Measurements from ENCODE around the gene NIPAL1. TPM values are rescaled to one million over a fixed set of nuclear protein-coding genes. Genes with fewer than 3 reads are reported as not detected.
A peak's percentile ranks its signal among the peaks of the same experiment; 100 is the strongest.

NIPAL1 gene
- total and polyA plus RNA-seq, 4 donors: 0.53 to 4.9 (median 1.4) TPM

- Histone ChIP-seq H3K27me3 (ENCODE audit: control insufficient read depth in 3 of 3, insufficient read depth in 3 of 3, low read length in 2 of 3) (peaks cover 0 to 3% (median 0%) of the 10 kb centered on the region in 3 donors), H3K36me3 (ENCODE audit: control insufficient read depth in 4 of 4, insufficient read depth in 4 of 4, low read length in 4 of 4) (no peaks in the 10 kb centered on the region), H3K4me3 (no peak overlapping the region), H3K9ac (ENCODE audit: insufficient read depth in 1 of 2, low read length in 2 of 2) (no peak overlapping the region), H3K27ac (ENCODE audit: low read depth in 1 of 2, low read length in 1 of 2) (no peak overlapping the region), H3K4me1 (ENCODE audit: control insufficient read depth in 5 of 5, insufficient read depth in 5 of 5, low read length in 5 of 5) (peaks cover 0 to 9% (median 0%) of the 10 kb centered on the region in 5 donors), H3K9me3 (ENCODE audit: control insufficient read depth in 4 of 4, insufficient read depth in 3 of 4, low read length in 3 of 4) (no peaks in the 10 kb centered on the region)
- DNase-seq: peak in 1 of 3 donors; percentile 52
- no peak for ATAC-seq (ENCODE audit: insufficient read depth, low FRiP score)
- TF ChIP-seq CTCF (IDR thresholded peaks at IDR 0.05; ENCODE audit: control extremely low read depth, extremely low read depth): no peak
Observed at GRCh38 chr4:48039561-48039960, 23.0 kb downstream of the NIPAL1 start.

GRCh38 chr4:48041535-48042137, 25.1 kb downstream of the NIPAL1 start:
- Histone ChIP-seq H3K4me1 (ENCODE audit: control insufficient read depth in 5 of 5, insufficient read depth in 5 of 5, low read length in 5 of 5) (peaks cover 0 to 9% (median 0%) of the 10 kb centered on the region in 5 donors), H3K36me3 (ENCODE audit: control insufficient read depth in 4 of 4, insufficient read depth in 4 of 4, low read length in 4 of 4) (no peaks in the 10 kb centered on the region), H3K9me3 (ENCODE audit: control insufficient read depth in 4 of 4, insufficient read depth in 3 of 4, low read length in 3 of 4) (no peaks in the 10 kb centered on the region), H3K9ac (ENCODE audit: insufficient read depth in 1 of 2, low read length in 2 of 2) (no peak overlapping the region), H3K27ac (ENCODE audit: low read depth in 1 of 2, low read length in 1 of 2) (no peak overlapping the region), H3K27me3 (ENCODE audit: control insufficient read depth in 3 of 3, insufficient read depth in 3 of 3, low read length in 2 of 3) (peaks cover 0 to 3% (median 0%) of the 10 kb centered on the region in 3 donors), H3K4me3 (no peak overlapping the region)
- no peak for TF ChIP-seq CTCF (IDR thresholded peaks at IDR 0.05; ENCODE audit: control extremely low read depth, extremely low read depth)
- DNase-seq (no peak), ATAC-seq (ENCODE audit: insufficient read depth, low FRiP score) (no peak)
- 76 to 77% methylated on average over 4 of the region's 4 CpGs for WGBS, 2 donors

GRCh38 chr4:48042979-48043461, 26.4 kb downstream of the NIPAL1 start:
- no peak overlapping the region for H3K9ac ChIP-seq (ENCODE audit: insufficient read depth in 1 of 2, low read length in 2 of 2)
- H3K4me1 ChIP-seq (ENCODE audit: control insufficient read depth in 5 of 5, insufficient read depth in 5 of 5, low read length in 5 of 5): peaks cover 0 to 9% (median 0%) of the 10 kb centered on the region in 5 donors
- no peak overlapping the region for H3K4me3 ChIP-seq
- 52 to 57% methylated on average over 3 of the region's 3 CpGs for WGBS, 2 donors
- TF ChIP-seq CTCF (IDR thresholded peaks at IDR 0.05; ENCODE audit: control extremely low read depth, extremely low read depth): no peak
- H3K27me3 ChIP-seq (ENCODE audit: control insufficient read depth in 3 of 3, insufficient read depth in 3 of 3, low read length in 2 of 3): peaks cover 0 to 3% (median 0%) of the 10 kb centered on the region in 3 donors
- DNase-seq: peak in 1 of 3 donors; percentile 13
- H3K9me3 ChIP-seq (ENCODE audit: control insufficient read depth in 4 of 4, insufficient read depth in 3 of 4, low read length in 3 of 4): no peaks in the 10 kb centered on the region
- no peaks in the 10 kb centered on the region for H3K36me3 ChIP-seq (ENCODE audit: control insufficient read depth in 4 of 4, insufficient read depth in 4 of 4, low read length in 4 of 4)
- no peak for ATAC-seq (ENCODE audit: insufficient read depth, low FRiP score)
- no peak overlapping the region for H3K27ac ChIP-seq (ENCODE audit: low read depth in 1 of 2, low read length in 1 of 2)

Data from lung (tissue), 12 donors.